ENCODE measurements around the gene MSH5. TPM values are rescaled to one million over a fixed set of nuclear protein-coding genes. Genes with fewer than 3 reads are reported as not detected.
A peak's percentile ranks its signal among the peaks of the same experiment; 100 is the strongest.

The MSH5 gene
- total RNA-seq, 1 donor from 2014 or later, result 18.4 TPM

DNA sequence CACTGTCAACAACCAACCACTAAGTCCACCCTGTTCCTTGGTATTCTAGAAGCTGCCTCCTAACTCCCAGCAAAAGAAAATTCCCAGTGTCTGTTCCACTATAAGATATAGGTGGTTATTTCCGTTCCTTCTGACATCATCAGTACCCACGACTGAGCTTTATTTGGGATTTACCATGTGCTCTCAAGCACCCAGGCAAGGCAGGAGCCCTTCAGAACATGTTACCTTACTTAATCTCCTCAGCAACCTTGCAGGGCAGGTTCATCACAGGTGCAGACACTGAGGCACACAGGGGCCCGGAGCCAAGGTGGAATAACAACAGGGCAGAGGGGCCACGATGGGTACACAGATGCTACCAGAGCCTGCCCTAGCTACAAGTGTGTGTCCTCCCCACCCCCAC, 47.5 kb upstream of the MSH5 start:
- Mint-ChIP-seq H3K9me3 (ENCODE audit: unreplicated experiment) (no peaks in the 10 kb centered on the region), H3K36me3 (ENCODE audit: unreplicated experiment) (peaks cover 30% of the 10 kb centered on the region), H3K4me1 (ENCODE audit: unreplicated experiment) (no peaks in the 10 kb centered on the region), H3K27me3 (ENCODE audit: unreplicated experiment) (no peaks in the 10 kb centered on the region), H3K27ac (ENCODE audit: unreplicated experiment) (no peak overlapping the region), H3K4me3 (ENCODE audit: unreplicated experiment) (no peak overlapping the region)
- TF ChIP-seq, protein P1, sequence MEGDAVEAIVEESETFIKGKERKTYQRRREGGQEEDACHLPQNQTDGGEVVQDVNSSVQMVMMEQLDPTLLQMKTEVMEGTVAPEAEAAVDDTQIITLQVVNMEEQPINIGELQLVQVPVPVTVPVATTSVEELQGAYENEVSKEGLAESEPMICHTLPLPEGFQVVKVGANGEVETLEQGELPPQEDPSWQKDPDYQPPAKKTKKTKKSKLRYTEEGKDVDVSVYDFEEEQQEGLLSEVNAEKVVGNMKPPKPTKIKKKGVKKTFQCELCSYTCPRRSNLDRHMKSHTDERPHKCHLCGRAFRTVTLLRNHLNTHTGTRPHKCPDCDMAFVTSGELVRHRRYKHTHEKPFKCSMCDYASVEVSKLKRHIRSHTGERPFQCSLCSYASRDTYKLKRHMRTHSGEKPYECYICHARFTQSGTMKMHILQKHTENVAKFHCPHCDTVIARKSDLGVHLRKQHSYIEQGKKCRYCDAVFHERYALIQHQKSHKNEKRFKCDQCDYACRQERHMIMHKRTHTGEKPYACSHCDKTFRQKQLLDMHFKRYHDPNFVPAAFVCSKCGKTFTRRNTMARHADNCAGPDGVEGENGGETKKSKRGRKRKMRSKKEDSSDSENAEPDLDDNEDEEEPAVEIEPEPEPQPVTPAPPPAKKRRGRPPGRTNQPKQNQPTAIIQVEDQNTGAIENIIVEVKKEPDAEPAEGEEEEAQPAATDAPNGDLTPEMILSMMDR (IDR thresholded peaks at IDR 0.05), result no peak
- no peak for DNase-seq (ENCODE audit: extremely low spot score, unreplicated experiment)

DNA sequence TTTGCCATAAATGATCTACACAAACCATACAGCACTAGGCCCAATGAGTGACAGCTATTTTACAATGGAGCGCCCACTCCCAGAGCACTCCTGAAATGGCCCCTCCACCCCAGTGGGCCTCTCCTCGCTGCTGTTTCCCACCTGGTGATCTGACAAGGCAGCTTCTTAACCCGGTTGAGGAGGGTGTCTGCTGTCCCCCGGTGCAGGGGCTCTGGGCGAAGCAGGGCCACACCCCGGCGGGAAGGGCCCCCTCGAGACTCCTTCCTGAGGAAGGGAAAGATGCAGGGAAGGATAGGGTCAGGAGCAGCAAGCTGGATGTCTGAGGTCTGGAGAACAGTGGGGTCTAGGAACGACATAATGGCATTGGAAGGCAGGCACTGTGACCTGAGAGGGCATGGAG, 46.9 kb upstream of the MSH5 start:
- Mint-ChIP-seq H3K36me3 (ENCODE audit: unreplicated experiment) (peaks cover 28% of the 10 kb centered on the region), H3K27me3 (ENCODE audit: unreplicated experiment) (no peaks in the 10 kb centered on the region), H3K4me1 (ENCODE audit: unreplicated experiment) (no peaks in the 10 kb centered on the region), H3K9me3 (ENCODE audit: unreplicated experiment) (no peaks in the 10 kb centered on the region), H3K27ac (ENCODE audit: unreplicated experiment) (no peak overlapping the region), H3K4me3 (ENCODE audit: unreplicated experiment) (no peak overlapping the region)
- no peak for DNase-seq (ENCODE audit: extremely low spot score, unreplicated experiment)
- TF ChIP-seq, protein P1 (IDR thresholded peaks at IDR 0.05), result no peak

DNA sequence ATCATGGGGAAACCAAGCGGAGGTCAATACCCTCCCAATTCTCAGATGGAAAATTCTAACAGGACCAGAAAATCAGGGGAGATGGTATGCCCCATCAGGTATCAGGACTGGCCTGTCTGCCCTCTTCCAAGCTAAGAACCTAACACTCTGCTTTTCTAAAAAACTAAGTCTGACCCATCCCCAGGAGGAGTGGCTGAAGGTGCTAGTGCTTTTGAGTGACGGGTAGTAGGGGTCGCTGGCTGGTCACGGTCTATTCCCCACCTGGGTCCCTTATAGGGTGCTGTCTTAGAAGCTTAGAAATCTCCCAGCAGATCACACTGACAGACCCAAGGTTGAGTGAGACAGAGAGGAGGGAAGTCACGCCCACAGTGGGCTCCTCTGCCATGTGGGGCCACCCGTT, 46.3 kb upstream of the MSH5 start:
- H3K36me3 Mint-ChIP-seq (ENCODE audit: unreplicated experiment), result peaks cover 30% of the 10 kb centered on the region
- H3K27me3 Mint-ChIP-seq (ENCODE audit: unreplicated experiment), result no peaks in the 10 kb centered on the region
- TF ChIP-seq, protein P1 (IDR thresholded peaks at IDR 0.05), result no peak
- H3K4me1 Mint-ChIP-seq (ENCODE audit: unreplicated experiment), result no peaks in the 10 kb centered on the region
- H3K4me3 Mint-ChIP-seq (ENCODE audit: unreplicated experiment), result no peak overlapping the region
- no peaks in the 10 kb centered on the region for H3K9me3 Mint-ChIP-seq (ENCODE audit: unreplicated experiment)
- DNase-seq (ENCODE audit: extremely low spot score, unreplicated experiment), result no peak
- no peak overlapping the region for H3K27ac Mint-ChIP-seq (ENCODE audit: unreplicated experiment)

DNA sequence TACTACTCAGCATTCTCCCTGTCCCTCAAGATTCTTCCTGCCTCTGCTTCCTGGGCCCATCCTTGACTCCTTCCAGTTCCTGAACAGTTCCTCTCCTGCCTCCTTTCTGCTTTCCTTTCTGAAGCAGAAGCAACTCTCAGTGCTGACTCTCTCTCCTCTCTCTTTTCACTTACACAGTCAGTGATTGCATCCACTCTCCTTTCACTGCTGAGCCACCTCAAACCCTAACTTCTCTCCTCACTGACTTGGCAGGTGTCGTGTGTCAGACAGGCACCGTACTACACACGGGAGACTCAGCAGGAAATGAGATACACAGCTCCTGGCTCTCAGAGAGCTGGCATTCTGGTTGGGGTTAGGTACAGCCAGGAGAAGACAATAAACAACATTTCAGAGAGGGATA, 42.2 kb upstream of the MSH5 start:
- peak overlapping the region; percentile 32 for H3K27ac Mint-ChIP-seq (ENCODE audit: unreplicated experiment)

DNA sequence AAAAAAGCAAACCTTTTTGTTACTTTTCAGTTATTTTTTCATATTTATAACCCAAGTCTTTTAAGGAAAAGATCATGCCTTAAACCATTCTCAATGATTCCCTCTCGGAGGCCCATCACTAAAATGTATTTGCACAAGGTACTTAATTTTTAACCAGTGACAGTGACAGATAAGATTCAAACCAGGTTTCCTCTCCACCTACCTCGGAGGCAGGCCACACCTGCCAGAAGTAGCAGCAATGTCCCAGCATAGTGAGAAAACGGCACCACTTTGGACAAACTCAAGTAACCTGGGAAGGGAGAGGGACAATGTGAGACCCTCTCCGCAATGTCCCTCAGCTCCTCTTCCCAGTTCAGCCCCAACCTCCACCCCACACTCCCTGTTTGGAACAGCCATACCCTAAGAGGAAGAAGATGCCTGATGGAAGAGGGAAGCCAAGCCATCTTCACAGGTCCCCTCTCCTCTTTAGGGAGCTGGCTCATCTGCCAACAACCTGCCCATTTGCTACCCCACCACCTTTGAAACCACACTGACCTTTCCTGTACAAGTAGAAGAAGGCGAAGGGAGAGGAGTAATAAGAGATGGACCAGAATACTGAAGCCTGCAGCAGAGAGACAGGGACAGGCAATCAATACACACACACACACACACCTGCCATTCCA, 38.9 kb upstream of the MSH5 start:
- Mint-ChIP-seq H3K27ac (ENCODE audit: unreplicated experiment) (peak overlapping the region; percentile 45), H3K27me3 (ENCODE audit: unreplicated experiment) (no peaks in the 10 kb centered on the region), H3K36me3 (ENCODE audit: unreplicated experiment) (peaks cover 13% of the 10 kb centered on the region), H3K9me3 (ENCODE audit: unreplicated experiment) (no peaks in the 10 kb centered on the region), H3K4me3 (ENCODE audit: unreplicated experiment) (peak overlapping the region; percentile 43), H3K4me1 (ENCODE audit: unreplicated experiment) (peaks cover 23% of the 10 kb centered on the region)
- TF ChIP-seq, protein P1 (IDR thresholded peaks at IDR 0.05), result no peak
- no peak for DNase-seq (ENCODE audit: extremely low spot score, unreplicated experiment)

More for the DNA sequence above, 42.2 kb upstream of the MSH5 start:
- no peaks in the 10 kb centered on the region for H3K27me3 Mint-ChIP-seq (ENCODE audit: unreplicated experiment)
- H3K36me3 Mint-ChIP-seq (ENCODE audit: unreplicated experiment), result peaks cover 21% of the 10 kb centered on the region
- H3K4me1 Mint-ChIP-seq (ENCODE audit: unreplicated experiment), result peaks cover 18% of the 10 kb centered on the region
- DNase-seq (ENCODE audit: extremely low spot score, unreplicated experiment), result no peak
- H3K9me3 Mint-ChIP-seq (ENCODE audit: unreplicated experiment), result no peaks in the 10 kb centered on the region
- H3K4me3 Mint-ChIP-seq (ENCODE audit: unreplicated experiment), result no peak overlapping the region
- TF ChIP-seq, protein P1 (IDR thresholded peaks at IDR 0.05), result no peak

All from osteocyte (in vitro differentiated cells).